GM18909 (cell line): ENCODE data around the gene CACNB3.

ENCODE experiments used
- ATAC-seq: cut with Tn5 transposase; IDR thresholded peaks from one replicate; pipeline ENCODE4 v1.9.1; 2021; ENCODE audit warnings: mild to moderate bottlenecking; ENCODE audit not compliant: unreplicated experiment, poor library complexity

Gene CACNB3

GRCh38 chr12:48787791-48788523 is 30.3 kb upstream of the CACNB3 start:
- ATAC-seq = no peak

- peak; percentile 25 for ATAC-seq
Measured at GRCh38 chr12:48788524-48788853, 29.8 kb upstream of the CACNB3 start.

- ATAC-seq = peak; percentile 68
Measured at GRCh38 chr12:48788854-48789775, 29.2 kb upstream of the CACNB3 start, which contains the start of gene ADCY6. TSS of gene ADCY6 (minus strand) at chr12:48789089. CDS start at chr12:48783434, 5,655 bp downstream.

- ATAC-seq = no peak
Measured at GRCh38 chr12:48789858-48790326, 28.4 kb upstream of the CACNB3 start.

GRCh38 chr12:48793696-48794095 is 24.6 kb upstream of the CACNB3 start:
- no peak for ATAC-seq

- no peak for ATAC-seq
Measured at GRCh38 chr12:48794870-48795269, 23.4 kb upstream of the CACNB3 start.

- no peak for ATAC-seq
Measured at GRCh38 chr12:48795550-48796455, 22.5 kb upstream of the CACNB3 start.

GRCh38 chr12:48796976-48797375 is 21.3 kb upstream of the CACNB3 start:
- no peak for ATAC-seq

- no peak for ATAC-seq
Measured at GRCh38 chr12:48800457-48800856, 17.8 kb upstream of the CACNB3 start.

GRCh38 chr12:48800971-48801370 is 17.3 kb upstream of the CACNB3 start:
- no peak for ATAC-seq

GRCh38 chr12:48803675-48804074 is 14.6 kb upstream of the CACNB3 start:
- no peak for ATAC-seq

- no peak for ATAC-seq
Measured at GRCh38 chr12:48807981-48808380, 10.3 kb upstream of the CACNB3 start.

- no peak for ATAC-seq
Measured at GRCh38 chr12:48810903-48811431, 7.3 kb upstream of the CACNB3 start.

GRCh38 chr12:48811437-48812090 is 6.7 kb upstream of the CACNB3 start:
- ATAC-seq = no peak

GRCh38 chr12:48812389-48812788 is 5.9 kb upstream of the CACNB3 start:
- ATAC-seq = no peak

GRCh38 chr12:48813465-48814261 is 4.6 kb upstream of the CACNB3 start:
- no peak for ATAC-seq

- peak; percentile 83 for ATAC-seq
Measured at GRCh38 chr12:48814262-48815125, 3.8 kb upstream of the CACNB3 start.
